ENCODE measurements around the gene PARD3. TPM values are rescaled to one million over a fixed set of nuclear protein-coding genes. Genes with fewer than 3 reads are reported as not detected.

Gene PARD3
- total and polyA plus RNA-seq, 2 donors (not counting 1 experiment from before 2014, with no cell fraction given), result 24.0 to 46.4 TPM

DNA sequence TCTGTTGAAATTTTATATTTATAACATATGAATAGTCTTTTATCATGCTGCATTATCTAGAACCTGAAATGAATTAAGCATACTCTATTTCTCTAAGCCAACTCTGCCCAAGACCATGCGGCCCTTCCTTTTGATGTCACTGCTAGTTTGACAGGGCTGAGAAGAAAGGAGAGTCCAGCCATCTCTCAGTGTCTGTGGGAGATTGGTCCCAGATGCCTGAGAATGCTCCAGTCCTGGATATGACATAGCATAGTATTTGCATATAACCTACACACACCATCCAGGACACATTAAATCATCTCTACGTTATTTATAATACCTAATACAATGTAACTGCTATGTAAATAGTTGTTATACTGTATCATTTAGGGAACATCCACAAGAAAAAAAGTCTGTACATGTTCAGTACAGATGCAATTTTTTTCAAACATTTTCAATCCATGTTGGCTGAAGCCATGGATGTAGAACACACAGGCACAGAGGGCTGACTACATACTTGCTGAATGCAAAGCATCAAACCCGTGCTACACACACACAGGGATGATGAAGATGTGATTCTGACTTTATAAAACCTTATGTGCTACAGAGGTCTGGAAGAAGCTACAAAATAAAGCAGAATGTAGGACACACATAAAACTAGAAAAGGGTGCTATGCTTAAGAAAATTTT lies 315.4 kb downstream of the PARD3 start:
- no peaks in the 10 kb centered on the region for H3K4me1 ChIP-seq (ENCODE audit: control insufficient read depth, extremely low read depth, insufficient read depth, low read length)
- H3K4me2 ChIP-seq (ENCODE audit: extremely low read depth, insufficient read depth, low read length), result no peak overlapping the region
- H2AFZ ChIP-seq (ENCODE audit: low read length), result no peak overlapping the region
- TF ChIP-seq, protein P1, sequence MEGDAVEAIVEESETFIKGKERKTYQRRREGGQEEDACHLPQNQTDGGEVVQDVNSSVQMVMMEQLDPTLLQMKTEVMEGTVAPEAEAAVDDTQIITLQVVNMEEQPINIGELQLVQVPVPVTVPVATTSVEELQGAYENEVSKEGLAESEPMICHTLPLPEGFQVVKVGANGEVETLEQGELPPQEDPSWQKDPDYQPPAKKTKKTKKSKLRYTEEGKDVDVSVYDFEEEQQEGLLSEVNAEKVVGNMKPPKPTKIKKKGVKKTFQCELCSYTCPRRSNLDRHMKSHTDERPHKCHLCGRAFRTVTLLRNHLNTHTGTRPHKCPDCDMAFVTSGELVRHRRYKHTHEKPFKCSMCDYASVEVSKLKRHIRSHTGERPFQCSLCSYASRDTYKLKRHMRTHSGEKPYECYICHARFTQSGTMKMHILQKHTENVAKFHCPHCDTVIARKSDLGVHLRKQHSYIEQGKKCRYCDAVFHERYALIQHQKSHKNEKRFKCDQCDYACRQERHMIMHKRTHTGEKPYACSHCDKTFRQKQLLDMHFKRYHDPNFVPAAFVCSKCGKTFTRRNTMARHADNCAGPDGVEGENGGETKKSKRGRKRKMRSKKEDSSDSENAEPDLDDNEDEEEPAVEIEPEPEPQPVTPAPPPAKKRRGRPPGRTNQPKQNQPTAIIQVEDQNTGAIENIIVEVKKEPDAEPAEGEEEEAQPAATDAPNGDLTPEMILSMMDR (conservative IDR thresholded peaks at IDR 0.05 in 1 of 2, IDR thresholded peaks at IDR 0.05 in 1 of 2; ENCODE audit: low read depth in 1 of 2, low read length in 2 of 2), result no peak
- no peak for TF ChIP-seq EZH2 (IDR thresholded peaks at IDR 0.05; ENCODE audit: low read length, missing control alignments)
- no peaks in the 10 kb centered on the region for H3K36me3 ChIP-seq (ENCODE audit: control insufficient read depth, insufficient read depth, low read length)
- H3K9me3 ChIP-seq (ENCODE audit: control insufficient read depth, insufficient read depth, low read depth, low read length), result no peaks in the 10 kb centered on the region
- H3K79me2 ChIP-seq (ENCODE audit: control insufficient read depth, insufficient read depth, low read length), result no peaks in the 10 kb centered on the region
- no peak for DNase-seq (ENCODE audit: low read depth in 2 of 2)
- H3K27me3 ChIP-seq (ENCODE audit: control insufficient read depth, insufficient read depth, low read length), result no peaks in the 10 kb centered on the region
- H3K4me3 ChIP-seq (replicated peaks in 1 of 4; ENCODE audit: control extremely low read depth in 1 of 4, insufficient read depth in 1 of 4, low read depth in 3 of 4, low read length in 4 of 4), result no peak overlapping the region
- no peak overlapping the region for H3K9ac ChIP-seq (ENCODE audit: insufficient read depth, low read length)
- no peak overlapping the region for H3K27ac ChIP-seq (ENCODE audit: insufficient read depth, low read length)
- no peaks in the 10 kb centered on the region for H4K20me1 ChIP-seq (ENCODE audit: control insufficient read depth, extremely low read depth, insufficient read depth, low read length)

DNA sequence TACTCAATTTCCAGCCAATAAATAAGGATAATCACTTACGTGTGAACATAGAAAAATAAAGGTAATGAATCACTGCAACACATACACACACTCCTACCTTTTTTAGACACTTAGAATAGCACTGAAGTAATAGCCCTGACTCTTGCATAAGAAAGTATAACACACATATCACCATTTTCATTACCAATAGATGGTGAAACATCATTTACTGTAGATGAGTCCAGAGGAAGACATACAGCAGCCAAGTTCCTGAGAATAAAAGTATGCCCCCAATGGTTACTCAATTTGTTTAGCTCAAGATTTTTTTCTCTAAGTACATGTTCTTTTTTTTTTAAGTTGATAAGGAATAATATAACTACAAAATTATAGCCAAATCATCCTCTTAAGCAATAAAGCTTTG lies 316.3 kb downstream of the PARD3 start:
- no peaks in the 10 kb centered on the region for H3K36me3 ChIP-seq (ENCODE audit: control insufficient read depth, insufficient read depth, low read length)
- H4K20me1 ChIP-seq (ENCODE audit: control insufficient read depth, extremely low read depth, insufficient read depth, low read length), result no peaks in the 10 kb centered on the region
- H3K79me2 ChIP-seq (ENCODE audit: control insufficient read depth, insufficient read depth, low read length), result no peaks in the 10 kb centered on the region
- H3K9me3 ChIP-seq (ENCODE audit: control insufficient read depth, insufficient read depth, low read depth, low read length), result no peaks in the 10 kb centered on the region
- H3K27me3 ChIP-seq (ENCODE audit: control insufficient read depth, insufficient read depth, low read length), result no peaks in the 10 kb centered on the region
- H3K4me2 ChIP-seq (ENCODE audit: extremely low read depth, insufficient read depth, low read length), result no peak overlapping the region
- no peak overlapping the region for H2AFZ ChIP-seq (ENCODE audit: low read length)
- no peaks in the 10 kb centered on the region for H3K4me1 ChIP-seq (ENCODE audit: control insufficient read depth, extremely low read depth, insufficient read depth, low read length)
- DNase-seq (ENCODE audit: low read depth in 2 of 2), result peak in 1 of 2 donors; percentile 15
- no peak overlapping the region for H3K27ac ChIP-seq (ENCODE audit: insufficient read depth, low read length)
- H3K4me3 ChIP-seq (replicated peaks in 1 of 4; ENCODE audit: control extremely low read depth in 1 of 4, insufficient read depth in 1 of 4, low read depth in 3 of 4, low read length in 4 of 4), result no peak overlapping the region
- TF ChIP-seq, protein P1 (conservative IDR thresholded peaks at IDR 0.05 in 1 of 2, IDR thresholded peaks at IDR 0.05 in 1 of 2; ENCODE audit: low read depth in 1 of 2, low read length in 2 of 2), result no peak
- no peak overlapping the region for H3K9ac ChIP-seq (ENCODE audit: insufficient read depth, low read length)

DNA sequence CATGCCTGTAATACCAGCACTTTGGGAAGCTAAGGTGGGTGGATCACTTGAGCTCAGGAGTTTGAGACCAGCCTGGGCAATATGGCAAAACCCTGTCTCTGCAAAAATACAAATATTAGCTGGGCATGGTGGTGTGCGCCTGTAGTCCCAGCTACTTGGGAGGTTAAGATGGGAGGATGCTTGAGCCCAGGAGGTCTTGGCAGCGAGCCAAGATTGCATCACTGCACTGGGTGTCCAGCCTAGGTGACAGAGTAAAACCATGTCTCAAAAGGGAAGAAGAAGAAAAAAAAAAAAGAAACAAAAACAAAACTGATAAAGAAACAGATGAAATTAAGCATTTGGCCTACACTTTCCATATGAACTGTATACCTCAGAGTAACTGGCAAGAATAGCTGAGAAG lies 319.2 kb downstream of the PARD3 start:
- H4K20me1 ChIP-seq (ENCODE audit: control insufficient read depth, extremely low read depth, insufficient read depth, low read length), result no peaks in the 10 kb centered on the region
- TF ChIP-seq EZH2 (IDR thresholded peaks at IDR 0.05; ENCODE audit: low read length, missing control alignments), result no peak
- TF ChIP-seq, protein P1 (conservative IDR thresholded peaks at IDR 0.05 in 1 of 2, IDR thresholded peaks at IDR 0.05 in 1 of 2; ENCODE audit: low read depth in 1 of 2, low read length in 2 of 2), result no peak
- no peak overlapping the region for H3K9ac ChIP-seq (ENCODE audit: insufficient read depth, low read length)
- H3K4me1 ChIP-seq (ENCODE audit: control insufficient read depth, extremely low read depth, insufficient read depth, low read length), result no peaks in the 10 kb centered on the region
- no peaks in the 10 kb centered on the region for H3K9me3 ChIP-seq (ENCODE audit: control insufficient read depth, insufficient read depth, low read depth, low read length)
- no peaks in the 10 kb centered on the region for H3K79me2 ChIP-seq (ENCODE audit: control insufficient read depth, insufficient read depth, low read length)
- no peaks in the 10 kb centered on the region for H3K27me3 ChIP-seq (ENCODE audit: control insufficient read depth, insufficient read depth, low read length)
- H3K4me3 ChIP-seq (replicated peaks in 1 of 4; ENCODE audit: control extremely low read depth in 1 of 4, insufficient read depth in 1 of 4, low read depth in 3 of 4, low read length in 4 of 4), result no peak overlapping the region
- no peak for DNase-seq (ENCODE audit: low read depth in 2 of 2)
- H3K27ac ChIP-seq (ENCODE audit: insufficient read depth, low read length), result no peak overlapping the region
- no peak overlapping the region for H3K4me2 ChIP-seq (ENCODE audit: extremely low read depth, insufficient read depth, low read length)
- no peaks in the 10 kb centered on the region for H3K36me3 ChIP-seq (ENCODE audit: control insufficient read depth, insufficient read depth, low read length)
- no peak overlapping the region for H2AFZ ChIP-seq (ENCODE audit: low read length)

Measured in fibroblast of lung (primary cell).